SU-DHL-6 (cell line): ENCODE data around the gene BTNL3.

Source experiments
- EZH2phosphoT487 ChIP-seq: fragments of 200-600 bp; sonication (generic), shearing (Covaris generic); conservative IDR thresholded peaks from 2 replicates; pipeline ENCODE4 v1.6.1; 2018; ENCODE audit warnings: mild to moderate bottlenecking, antibody characterized with exemption, low read length, moderate library complexity, mixed read lengths
- TF ChIP-seq, protein P1 (sequence below): fragments of 200-600 bp; sonication (generic); IDR thresholded peaks from one replicate; pipeline ENCODE4 v1.5.1; 2017; ENCODE audit warnings: antibody characterized with exemption, mild to moderate bottlenecking, low read length, moderate library complexity; ENCODE audit not compliant: insufficient read depth, poor library complexity, severe bottlenecking

DNA sequence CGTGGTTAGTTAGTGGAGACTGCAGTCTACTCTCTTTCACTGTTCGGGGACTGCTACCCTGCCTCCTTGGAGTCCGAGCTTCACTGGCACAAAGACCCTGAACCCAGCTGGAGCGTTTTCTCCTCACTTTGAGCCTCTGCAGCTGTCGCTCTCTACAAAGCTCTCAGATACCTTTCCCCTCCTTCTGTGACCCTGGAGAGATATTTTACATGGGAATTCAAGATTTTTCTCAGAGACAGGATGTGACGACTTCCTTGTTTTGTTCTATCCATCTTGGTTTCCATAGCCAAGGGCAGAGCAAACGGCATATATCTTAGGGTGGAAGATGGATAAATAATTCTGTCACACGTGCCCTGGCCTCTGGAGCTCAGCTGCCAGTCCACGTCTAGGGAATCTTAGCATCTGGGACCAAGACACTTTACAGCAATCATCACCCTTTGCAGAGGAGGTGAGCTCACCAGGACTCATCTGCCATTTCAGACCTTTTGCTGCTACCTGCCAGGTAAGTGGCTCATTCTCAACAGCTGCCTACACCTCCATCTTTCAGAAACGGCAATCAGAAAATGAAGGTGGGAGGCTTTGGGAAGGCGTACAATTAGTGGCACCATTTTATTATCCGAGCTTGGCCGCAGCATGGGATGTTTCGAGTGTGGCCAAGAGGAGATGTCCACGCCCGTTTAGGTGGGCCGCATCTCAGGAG is 51.4 kb downstream of the BTNL3 start, which contains the start of gene BTNL9:
- TF ChIP-seq EZH2phosphoT487: no peak
- TF ChIP-seq, protein P1, sequence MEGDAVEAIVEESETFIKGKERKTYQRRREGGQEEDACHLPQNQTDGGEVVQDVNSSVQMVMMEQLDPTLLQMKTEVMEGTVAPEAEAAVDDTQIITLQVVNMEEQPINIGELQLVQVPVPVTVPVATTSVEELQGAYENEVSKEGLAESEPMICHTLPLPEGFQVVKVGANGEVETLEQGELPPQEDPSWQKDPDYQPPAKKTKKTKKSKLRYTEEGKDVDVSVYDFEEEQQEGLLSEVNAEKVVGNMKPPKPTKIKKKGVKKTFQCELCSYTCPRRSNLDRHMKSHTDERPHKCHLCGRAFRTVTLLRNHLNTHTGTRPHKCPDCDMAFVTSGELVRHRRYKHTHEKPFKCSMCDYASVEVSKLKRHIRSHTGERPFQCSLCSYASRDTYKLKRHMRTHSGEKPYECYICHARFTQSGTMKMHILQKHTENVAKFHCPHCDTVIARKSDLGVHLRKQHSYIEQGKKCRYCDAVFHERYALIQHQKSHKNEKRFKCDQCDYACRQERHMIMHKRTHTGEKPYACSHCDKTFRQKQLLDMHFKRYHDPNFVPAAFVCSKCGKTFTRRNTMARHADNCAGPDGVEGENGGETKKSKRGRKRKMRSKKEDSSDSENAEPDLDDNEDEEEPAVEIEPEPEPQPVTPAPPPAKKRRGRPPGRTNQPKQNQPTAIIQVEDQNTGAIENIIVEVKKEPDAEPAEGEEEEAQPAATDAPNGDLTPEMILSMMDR: no peak
